ENCODE data around the gene PRRT2.
A peak's percentile ranks its signal among the peaks of the same experiment; 100 is the strongest.
"Not testable (repeated sequence)": the region's sequence is repeated elsewhere in the genome, so short reads cannot be mapped to it uniquely, and the experiment has no call there.

Gene PRRT2

GRCh38 chr16:29826342-29826695, 14.3 kb downstream of the PRRT2 start:
- no peak for DNase-seq
- Histone ChIP-seq H3K36me3 (replicated peaks) (peaks cover 13% of the 10 kb centered on the region), H3K27me3 (replicated peaks) (no peaks in the 10 kb centered on the region), H3K27ac (peak overlapping the region; percentile 79), H3K4me3 (ENCODE audit: low read depth, low read length) (no peak overlapping the region)
- in situ Hi-C loops (cut with HindIII; ENCODE audit: low pct_ligation_motif_present, low sequenced_read_pairs): no loop called here
- TF ChIP-seq, protein P1, sequence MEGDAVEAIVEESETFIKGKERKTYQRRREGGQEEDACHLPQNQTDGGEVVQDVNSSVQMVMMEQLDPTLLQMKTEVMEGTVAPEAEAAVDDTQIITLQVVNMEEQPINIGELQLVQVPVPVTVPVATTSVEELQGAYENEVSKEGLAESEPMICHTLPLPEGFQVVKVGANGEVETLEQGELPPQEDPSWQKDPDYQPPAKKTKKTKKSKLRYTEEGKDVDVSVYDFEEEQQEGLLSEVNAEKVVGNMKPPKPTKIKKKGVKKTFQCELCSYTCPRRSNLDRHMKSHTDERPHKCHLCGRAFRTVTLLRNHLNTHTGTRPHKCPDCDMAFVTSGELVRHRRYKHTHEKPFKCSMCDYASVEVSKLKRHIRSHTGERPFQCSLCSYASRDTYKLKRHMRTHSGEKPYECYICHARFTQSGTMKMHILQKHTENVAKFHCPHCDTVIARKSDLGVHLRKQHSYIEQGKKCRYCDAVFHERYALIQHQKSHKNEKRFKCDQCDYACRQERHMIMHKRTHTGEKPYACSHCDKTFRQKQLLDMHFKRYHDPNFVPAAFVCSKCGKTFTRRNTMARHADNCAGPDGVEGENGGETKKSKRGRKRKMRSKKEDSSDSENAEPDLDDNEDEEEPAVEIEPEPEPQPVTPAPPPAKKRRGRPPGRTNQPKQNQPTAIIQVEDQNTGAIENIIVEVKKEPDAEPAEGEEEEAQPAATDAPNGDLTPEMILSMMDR (IDR thresholded peaks at IDR 0.05; ENCODE audit: low read depth, low read length, missing control alignments): no peak

DNA sequence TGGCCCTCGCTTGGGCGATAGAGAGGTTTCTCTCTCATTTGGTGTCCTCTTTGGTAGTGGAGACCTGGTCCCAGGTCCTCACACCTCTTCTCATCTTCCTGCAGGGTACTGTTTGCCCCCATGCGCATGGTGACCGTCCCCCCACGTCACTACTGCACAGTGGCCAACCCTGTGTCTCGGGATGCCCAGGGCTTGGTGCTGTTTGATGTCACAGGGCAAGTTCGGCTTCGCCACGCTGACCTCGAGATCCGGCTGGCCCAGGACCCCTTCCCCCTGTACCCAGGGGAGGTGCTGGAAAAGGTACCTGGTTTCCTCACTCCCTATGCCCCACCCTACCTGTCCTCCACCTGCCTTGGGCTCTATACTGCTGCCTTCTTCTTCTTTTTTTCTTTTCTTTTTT, 18.8 kb downstream of the PRRT2 start:
- Histone ChIP-seq H3K36me3 (replicated peaks) (peaks cover 48% of the 10 kb centered on the region), H3K27ac (no peak overlapping the region), H3K27me3 (replicated peaks) (no peaks in the 10 kb centered on the region), H3K4me3 (ENCODE audit: low read depth, low read length) (no peak overlapping the region)
- in situ Hi-C loops (cut with HindIII; ENCODE audit: low pct_ligation_motif_present, low sequenced_read_pairs): no loop called here
- TF ChIP-seq, protein P1 (IDR thresholded peaks at IDR 0.05; ENCODE audit: low read depth, low read length, missing control alignments): no peak
- DNase-seq: no peak

DNA sequence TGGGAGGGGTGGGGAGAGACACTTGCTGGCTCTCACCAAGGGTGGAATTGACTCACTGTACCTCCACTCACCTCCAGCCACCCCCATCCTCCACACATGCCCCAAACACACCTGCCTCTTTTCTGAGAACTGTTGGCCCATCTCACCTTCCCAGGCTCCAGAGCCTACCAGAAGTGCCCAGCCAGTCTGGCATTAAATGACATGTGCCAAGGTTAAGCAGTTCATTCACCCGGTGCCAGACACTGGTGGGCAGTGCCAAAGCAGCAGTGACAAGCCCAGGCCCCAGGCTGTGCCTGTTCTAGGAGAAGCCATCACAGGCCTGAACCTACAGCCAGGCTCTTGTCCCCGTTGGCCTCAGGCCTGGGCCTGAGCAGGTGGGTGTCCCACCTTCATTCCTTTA, 19.5 kb downstream of the PRRT2 start:
- Histone ChIP-seq H3K27ac (no peak overlapping the region), H3K4me3 (ENCODE audit: low read depth, low read length) (no peak overlapping the region), H3K27me3 (replicated peaks) (no peaks in the 10 kb centered on the region), H3K36me3 (replicated peaks) (peaks cover 52% of the 10 kb centered on the region)
- in situ Hi-C loops (cut with HindIII; ENCODE audit: low pct_ligation_motif_present, low sequenced_read_pairs): no loop called here
- no peak for DNase-seq
- TF ChIP-seq, protein P1 (IDR thresholded peaks at IDR 0.05; ENCODE audit: low read depth, low read length, missing control alignments): no peak

GRCh38 chr16:29833219-29833618, 21.2 kb downstream of the PRRT2 start:
- H3K27me3 ChIP-seq (replicated peaks); DNase-seq; H3K4me3 ChIP-seq (ENCODE audit: low read depth, low read length); in situ Hi-C loops (cut with HindIII; ENCODE audit: low pct_ligation_motif_present, low sequenced_read_pairs); H3K27ac ChIP-seq: not testable (repeated sequence)
- peaks cover 69% of the 10 kb centered on the region for H3K36me3 ChIP-seq (replicated peaks)

DNA sequence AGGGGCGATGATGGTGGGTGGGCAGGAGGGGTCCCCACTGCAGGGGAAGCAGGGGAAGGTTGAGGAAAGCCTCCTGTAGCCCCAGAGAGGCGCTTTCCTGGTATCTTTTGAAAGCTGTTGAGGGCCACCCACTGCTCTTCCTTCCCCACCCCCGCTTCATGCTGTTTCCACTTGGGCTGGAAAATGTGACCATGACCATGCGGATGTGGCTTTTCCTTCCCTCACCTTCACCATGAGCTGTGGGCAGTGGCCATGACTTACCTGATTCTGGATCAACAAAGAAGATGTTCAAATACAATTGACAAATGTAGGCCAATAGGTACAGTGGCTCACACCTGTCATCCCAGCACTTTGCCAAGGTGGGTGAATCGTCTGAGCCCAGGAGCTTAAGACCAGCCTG, 22.1 kb downstream of the PRRT2 start:
- in situ Hi-C loops (cut with HindIII; ENCODE audit: low pct_ligation_motif_present, low sequenced_read_pairs): no loop called here
- peaks cover 76% of the 10 kb centered on the region for H3K36me3 ChIP-seq (replicated peaks)
- TF ChIP-seq, protein P1 (IDR thresholded peaks at IDR 0.05; ENCODE audit: low read depth, low read length, missing control alignments): no peak

GRCh38 chr16:29835926-29836325, 23.9 kb downstream of the PRRT2 start:
- H3K27ac ChIP-seq: no peak overlapping the region
- in situ Hi-C loops (cut with HindIII; ENCODE audit: low pct_ligation_motif_present, low sequenced_read_pairs): no loop called here
- H3K36me3 ChIP-seq (replicated peaks): peaks cover 84% of the 10 kb centered on the region

More for the DNA sequence above, 22.1 kb downstream of the PRRT2 start:
- Histone ChIP-seq H3K4me3 (ENCODE audit: low read depth, low read length) (no peak overlapping the region), H3K27ac (no peak overlapping the region), H3K27me3 (replicated peaks) (no peaks in the 10 kb centered on the region)
- DNase-seq: no peak

More at GRCh38 chr16:29835926-29836325, 23.9 kb downstream of the PRRT2 start:
- TF ChIP-seq, protein P1 (IDR thresholded peaks at IDR 0.05; ENCODE audit: low read depth, low read length, missing control alignments): no peak
- no peak for DNase-seq
- Histone ChIP-seq H3K4me3 (ENCODE audit: low read depth, low read length) (no peak overlapping the region), H3K27me3 (replicated peaks) (no peaks in the 10 kb centered on the region)
